Kidney (tissue), 14 donors: Measurements from ENCODE around the gene ZNF865. TPM values are rescaled to one million over a fixed set of nuclear protein-coding genes. Genes with fewer than 3 reads are reported as not detected.

Experiments used
- DNase-seq, 5 donors: peaks; one replicate each; pipeline ENCODE4 v3.0.0-alpha.2; 2013 to 2020
- FAIRE-seq: peaks from 2 replicates; lab custom pipeline; 2012; peaks lifted over from hg19 to GRCh38; lab: Jason Lieb, UNC
- H3K27ac ChIP-seq, 2 donors: one replicate each; pipeline ENCODE4 v1.7.0; 2013; ENCODE audit warnings: low read depth in 2 of 2, low read length in 2 of 2, inconsistent platforms in 1 of 2
- H3K27me3 ChIP-seq: one replicate; pipeline ENCODE4 v1.7.1; 2013; ENCODE audit warnings: low read length, inconsistent platforms; ENCODE audit not compliant: control insufficient read depth, insufficient read depth
- H3K36me3 ChIP-seq, 3 donors: one replicate each; pipeline versions ENCODE4 v1.7.0 to v1.7.1; 2013; ENCODE audit warnings: low read length in 3 of 3, control low read depth in 1 of 3, inconsistent platforms in 1 of 3; ENCODE audit not compliant: insufficient read depth in 3 of 3, control insufficient read depth in 2 of 3
- H3K4me1 ChIP-seq, 3 donors: one replicate each; pipeline versions ENCODE4 v1.7.0 to v1.7.1; 2013; ENCODE audit warnings: low read length in 3 of 3, inconsistent platforms in 1 of 3, low read depth in 1 of 3; ENCODE audit not compliant: control insufficient read depth in 2 of 3, insufficient read depth in 2 of 3
- H3K4me3 ChIP-seq, 3 donors: one replicate each; pipeline versions ENCODE4 v1.7.0 to v1.8.1; 2013; ENCODE audit warnings: low read length in 3 of 3, control low read depth in 1 of 3, inconsistent platforms in 1 of 3
- H3K9ac ChIP-seq, 3 donors: one replicate each; pipeline versions ENCODE4 v1.7.0 to v1.7.1; 2013; ENCODE audit warnings: low read length in 3 of 3, control low read depth in 1 of 3, inconsistent platforms in 1 of 3
- H3K9me3 ChIP-seq, 3 donors: one replicate each; pipeline versions ENCODE4 v1.7.0 to v1.7.1; 2013; ENCODE audit warnings: low read length in 3 of 3, control low read depth in 1 of 3, inconsistent platforms in 1 of 3; ENCODE audit not compliant: control insufficient read depth in 2 of 3, insufficient read depth in 1 of 3
- intact Hi-C: fragments of 100-400 bp; cut with DNase I; formaldehyde crosslinking; loops from one replicate; pipeline ENCODE4 v1.11.1; 2022
- polyA plus RNA-seq: library from polyadenylated mRNA; stranded (reverse); fragments of 350-450 nt; fragmentation: Illumina TruSeq; extraction: RNeasy Lipid Tissue Mini Kit (QIAGEN cat#74804); gene quantifications from one replicate; pipeline ENCODE4 v1.2.3, GENCODE V29; 2014; ENCODE audit warnings: low read depth, low replicate concordance; ENCODE audit not compliant: insufficient read depth
- total RNA-seq: library from RNA; stranded (reverse); fragmentation: NEBNext Ultra II Directional; extraction: Animal tissue kit (Norgen Biotek cat#: 25700); gene quantifications from one replicate; pipeline ENCODE4 v1.2.1, GENCODE V29; 2021
- TF ChIP-seq, protein P1 (sequence below): IDR thresholded peaks from 3 replicates; pipeline ENCODE4 v1.5.1; 2012; ENCODE audit warnings: mild to moderate bottlenecking, moderate library complexity, borderline replicate concordance; ENCODE audit not compliant: insufficient read depth; ENCODE audit errors: extremely low read depth
- donor health status: control.
- donor health status: control.
- donor health status: control.
- donor health status: control.
- donor health status: control.
- donor health status: DM: yes; HTN: yes; CAD: no.
- donor health status: Normal renal cell carcinoma (clear cell type).

ZNF865 gene
- total and polyA plus RNA-seq, 2 donors from 2014 or later = 5.8 to 17.4 TPM

- H3K27ac ChIP-seq = peak overlapping the region; percentile 99
- H3K27me3 ChIP-seq = no peaks in the 10 kb centered on the region
- no peaks in the 10 kb centered on the region for H3K9me3 ChIP-seq
- peak overlapping the region; percentile 79 to 89 (median 88) for H3K4me3 ChIP-seq
- DNase-seq = no peak
- peaks cover 2 to 6% (median 5%) of the 10 kb centered on the region in 3 donors for H3K4me1 ChIP-seq
- H3K9ac ChIP-seq = peak overlapping the region in 2 of 3 donors; percentile 71 to 80
- intact Hi-C loops = no loop called here
- TF ChIP-seq, protein P1, sequence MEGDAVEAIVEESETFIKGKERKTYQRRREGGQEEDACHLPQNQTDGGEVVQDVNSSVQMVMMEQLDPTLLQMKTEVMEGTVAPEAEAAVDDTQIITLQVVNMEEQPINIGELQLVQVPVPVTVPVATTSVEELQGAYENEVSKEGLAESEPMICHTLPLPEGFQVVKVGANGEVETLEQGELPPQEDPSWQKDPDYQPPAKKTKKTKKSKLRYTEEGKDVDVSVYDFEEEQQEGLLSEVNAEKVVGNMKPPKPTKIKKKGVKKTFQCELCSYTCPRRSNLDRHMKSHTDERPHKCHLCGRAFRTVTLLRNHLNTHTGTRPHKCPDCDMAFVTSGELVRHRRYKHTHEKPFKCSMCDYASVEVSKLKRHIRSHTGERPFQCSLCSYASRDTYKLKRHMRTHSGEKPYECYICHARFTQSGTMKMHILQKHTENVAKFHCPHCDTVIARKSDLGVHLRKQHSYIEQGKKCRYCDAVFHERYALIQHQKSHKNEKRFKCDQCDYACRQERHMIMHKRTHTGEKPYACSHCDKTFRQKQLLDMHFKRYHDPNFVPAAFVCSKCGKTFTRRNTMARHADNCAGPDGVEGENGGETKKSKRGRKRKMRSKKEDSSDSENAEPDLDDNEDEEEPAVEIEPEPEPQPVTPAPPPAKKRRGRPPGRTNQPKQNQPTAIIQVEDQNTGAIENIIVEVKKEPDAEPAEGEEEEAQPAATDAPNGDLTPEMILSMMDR = no peak
- peaks cover 0 to 6% (median 0%) of the 10 kb centered on the region in 3 donors for H3K36me3 ChIP-seq
- FAIRE-seq = no peak
Measured at GRCh38 chr19:55625004-55625326, 19.5 kb downstream of the ZNF865 start.

DNA sequence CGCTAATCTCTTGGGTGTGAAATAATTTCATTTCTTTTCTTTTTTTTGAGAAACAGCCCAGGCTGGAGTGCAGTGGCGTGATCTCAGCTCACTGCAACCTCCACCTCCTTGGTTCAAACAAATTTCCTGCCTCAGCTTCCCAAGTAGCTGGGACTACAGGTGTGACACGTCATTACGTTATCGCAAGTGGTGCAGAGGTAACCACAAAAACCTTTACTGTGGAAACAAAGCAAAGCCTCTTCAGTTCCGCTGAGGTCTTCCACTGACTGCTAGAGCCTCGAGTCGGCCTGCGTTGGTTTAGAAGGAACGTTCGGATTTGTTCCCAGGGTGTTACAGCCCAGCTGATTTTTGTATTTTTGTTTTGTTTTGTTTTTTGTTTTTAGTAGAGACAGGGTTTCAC, 20.9 kb downstream of the ZNF865 start:
- Histone ChIP-seq H3K4me1 (peaks cover 2 to 6% (median 5%) of the 10 kb centered on the region in 3 donors), H3K36me3 (no peaks in the 10 kb centered on the region), H3K4me3 (no peak overlapping the region), H3K27ac (no peak overlapping the region), H3K9me3 (no peaks in the 10 kb centered on the region), H3K9ac (no peak overlapping the region), H3K27me3 (no peaks in the 10 kb centered on the region)
- intact Hi-C loops = no loop called here
- DNase-seq (no peak), FAIRE-seq (no peak)
- TF ChIP-seq, protein P1 = no peak

DNA sequence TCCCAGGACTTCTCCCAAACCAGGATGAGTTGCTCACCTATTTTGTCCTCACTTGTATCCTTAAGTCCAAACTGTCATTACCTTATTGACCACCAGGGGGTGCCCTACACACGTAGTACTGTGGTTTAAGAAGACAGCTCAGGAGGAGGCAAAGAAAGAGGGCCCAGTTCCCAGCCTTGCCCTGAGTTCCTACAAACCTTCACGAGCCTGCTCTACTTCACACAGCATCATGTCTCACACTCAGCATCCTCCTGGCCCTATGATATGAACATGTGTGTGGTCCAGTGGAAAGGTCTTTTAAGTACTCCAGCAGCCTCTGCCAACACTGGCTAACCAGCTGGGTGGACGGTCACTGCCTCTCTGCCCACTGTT, 27.0 kb downstream of the ZNF865 start:
- no peak overlapping the region for H3K4me3 ChIP-seq
- FAIRE-seq (no peak), DNase-seq (peak in 4 of 5 donors; percentile 91 to 96 (median 93))
- TF ChIP-seq, protein P1 = peak; percentile 94
- H3K27ac ChIP-seq = no peak overlapping the region
- H3K4me1 ChIP-seq = peaks cover 3 to 18% (median 7%) of the 10 kb centered on the region in 3 donors
- no peaks in the 10 kb centered on the region for H3K36me3 ChIP-seq
- intact Hi-C loops = no loop called here
- H3K9me3 ChIP-seq = no peaks in the 10 kb centered on the region
- no peaks in the 10 kb centered on the region for H3K27me3 ChIP-seq
- peak overlapping the region in 1 of 3 donors; percentile 41 for H3K9ac ChIP-seq

DNA sequence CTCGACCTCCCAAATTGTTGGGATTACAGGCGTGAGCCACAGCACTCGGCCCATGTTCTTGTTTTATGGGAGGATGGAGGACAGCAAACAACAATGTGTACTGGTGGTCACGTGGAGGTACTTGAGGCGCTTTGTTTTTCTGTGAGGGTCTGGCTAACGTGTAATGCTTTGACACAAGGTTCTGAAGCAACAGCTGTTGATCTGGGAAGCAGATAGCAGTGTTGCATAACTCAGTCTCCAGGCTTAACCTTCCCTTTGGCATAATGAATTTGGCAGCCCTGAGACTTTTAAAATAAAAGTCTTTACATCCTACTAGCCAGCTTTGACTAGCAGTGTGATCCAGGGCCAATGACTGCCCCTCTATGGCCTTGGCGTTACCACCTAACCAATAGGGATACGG, 28.4 kb downstream of the ZNF865 start:
- no peak for FAIRE-seq
- Histone ChIP-seq H3K4me3 (no peak overlapping the region), H3K9me3 (no peaks in the 10 kb centered on the region), H3K9ac (peak overlapping the region in 1 of 3 donors; percentile 55), H3K27me3 (no peaks in the 10 kb centered on the region), H3K27ac (no peak overlapping the region), H3K36me3 (no peaks in the 10 kb centered on the region), H3K4me1 (peaks cover 3 to 18% (median 7%) of the 10 kb centered on the region in 3 donors)
- TF ChIP-seq, protein P1 = no peak
- intact Hi-C loops = no loop called here
- no peak for DNase-seq
